HepG2 (cell line): ENCODE results near the gene ILKAP. TPM values are rescaled to one million over a fixed set of nuclear protein-coding genes. Genes with fewer than 3 reads are reported as not detected.
A peak's percentile ranks its signal among the peaks of the same experiment; 100 is the strongest.

ENCODE experiments used
- ARNT2 ChIP-seq: sonication (generic); formaldehyde crosslinking; IDR thresholded peaks from 2 replicates; pipeline ENCODE4 v1.8.0; 2022; ENCODE audit warnings: mild to moderate bottlenecking, low read depth, missing genetic modification reagents, moderate library complexity
- ELF3 ChIP-seq: IDR thresholded peaks from 2 replicates; pipeline ENCODE4 v1.6.1; 2016; ENCODE audit warnings: missing genetic modification reagents, missing compliant biosample characterization
- FOXP1 ChIP-seq, 2 experiments: fragments of 450-650 bp in 1 of 2; IDR thresholded peaks; 2 replicates each; pipeline ENCODE4 v1.6.1; 2017 to 2018; ENCODE audit warnings: antibody characterized with exemption in 1 of 2
- HCFC1 ChIP-seq: fragments of 150-350 bp; IDR thresholded peaks from 2 replicates; pipeline ENCODE4 v1.6.1; 2014; ENCODE audit warnings: low read depth, low read length
- MNT ChIP-seq: fragments of 450-650 bp; IDR thresholded peaks from 2 replicates; pipeline ENCODE4 v1.6.1; 2016
- NRL ChIP-seq: sonication (generic); formaldehyde crosslinking; IDR thresholded peaks from 2 replicates; pipeline ENCODE4 v1.5.0; 2020; ENCODE audit warnings: missing genetic modification reagents, mild to moderate bottlenecking, moderate library complexity, borderline replicate concordance
- PATZ1 ChIP-seq: sonication (generic); formaldehyde crosslinking; IDR thresholded peaks from 2 replicates; pipeline ENCODE4 v1.4.0; 2020; ENCODE audit warnings: missing genetic modification reagents
- PTBP1 ChIP-seq: fragments of 200-400 bp; formaldehyde crosslinking; IDR thresholded peaks from 2 replicates; pipeline ENCODE4 v1.6.1; 2018; ENCODE audit warnings: low read length, low read depth; ENCODE audit not compliant: poor library complexity, severe bottlenecking
- REL ChIP-seq: sonication (generic); formaldehyde crosslinking; conservative IDR thresholded peaks from 2 replicates; pipeline ENCODE4 v1.8.0; 2022; ENCODE audit warnings: mild to moderate bottlenecking, missing genetic modification reagents, moderate library complexity
- RELA ChIP-seq: sonication (generic); formaldehyde crosslinking; IDR thresholded peaks from 2 replicates; pipeline ENCODE4 v1.4.0; 2020; ENCODE audit warnings: missing genetic modification reagents
- SP5 ChIP-seq: IDR thresholded peaks from 2 replicates; pipeline ENCODE4 v1.6.1; 2016; ENCODE audit warnings: low read depth, borderline replicate concordance
- STAG1 ChIP-seq: sonication (generic); formaldehyde crosslinking; IDR thresholded peaks from 2 replicates; pipeline ENCODE4 v1.4.0; 2020; ENCODE audit warnings: missing genetic modification reagents
- TMF1 ChIP-seq: sonication (generic); formaldehyde crosslinking; IDR thresholded peaks from 2 replicates; pipeline ENCODE4 v1.8.1; 2022; ENCODE audit warnings: low read depth, missing genetic modification reagents
- XRCC5 ChIP-seq: fragments of 200-400 bp; formaldehyde crosslinking; optimal IDR thresholded peaks from 2 replicates; pipeline ENCODE3; 2017; ENCODE audit warnings: mild to moderate bottlenecking, low read length
- ZNF251 ChIP-seq: sonication (generic); formaldehyde crosslinking; IDR thresholded peaks from 2 replicates; pipeline ENCODE4 v1.9.0; 2021; ENCODE audit warnings: mild to moderate bottlenecking, missing genetic modification reagents
- ZNF253 ChIP-seq: sonication (generic); formaldehyde crosslinking; IDR thresholded peaks from 2 replicates; pipeline ENCODE4 v1.8.0; 2022; ENCODE audit warnings: mild to moderate bottlenecking, missing genetic modification reagents, borderline replicate concordance
- ZNF256 ChIP-seq: sonication (generic); formaldehyde crosslinking; conservative IDR thresholded peaks from 2 replicates; pipeline ENCODE4 v1.4.0; 2020; ENCODE audit warnings: missing genetic modification reagents
- ZNF274 ChIP-seq: sonication (generic); formaldehyde crosslinking; IDR thresholded peaks from 2 replicates; pipeline ENCODE4 v1.5.1; 2020; ENCODE audit warnings: mild to moderate bottlenecking, missing genetic modification reagents
- ZNF343 ChIP-seq: sonication (generic); formaldehyde crosslinking; IDR thresholded peaks from 2 replicates; pipeline ENCODE4 v1.4.0; 2020; ENCODE audit warnings: mild to moderate bottlenecking, missing genetic modification reagents
- ZNF383 ChIP-seq: sonication (generic); formaldehyde crosslinking; IDR thresholded peaks from 2 replicates; pipeline ENCODE4 v1.4.0; 2020; ENCODE audit warnings: missing genetic modification reagents, mild to moderate bottlenecking, borderline replicate concordance
- ZNF513 ChIP-seq: sonication (generic); formaldehyde crosslinking; conservative IDR thresholded peaks from 2 replicates; pipeline ENCODE4 v1.5.0; 2020; ENCODE audit warnings: missing genetic modification reagents
- ZNF766 ChIP-seq: sonication (generic); formaldehyde crosslinking; IDR thresholded peaks from 2 replicates; pipeline ENCODE4 v1.5.0; 2020; ENCODE audit warnings: missing genetic modification reagents, borderline replicate concordance
- polyA plus RNA-seq, 8 experiments: library from polyadenylated mRNA; depleted of rRNA in 3 of 8; stranded (reverse) in 7 of 8; unstranded in 1 of 8; fragments of >200 nt; fragmentation: Illumina TruSeq in 4 of 8; extraction: Trizol in 4 of 8; gene quantifications; 2 replicates each; pipeline versions ENCODE4 v1.2.1 to v1.2.3, GENCODE V29; 2011 to 2016; ENCODE audit warnings: low read depth in 4 of 8, missing spikeins in 1 of 8, mixed read lengths in 1 of 8; ENCODE audit not compliant: insufficient read depth in 1 of 8
- total RNA-seq, 5 experiments: library from RNA; depleted of rRNA; stranded (reverse); fragments of >200 nt; fragmentation: Illumina TruSeq; extraction: Trizol; gene quantifications; 2 replicates each; pipeline ENCODE4 v1.2.3, GENCODE V29; 2016; ENCODE audit warnings: low read depth in 1 of 5
- TF ChIP-seq, protein P1 (sequence below): sonication (generic); formaldehyde crosslinking; IDR thresholded peaks from 2 replicates; pipeline ENCODE4 v1.5.0; 2020; ENCODE audit warnings: mild to moderate bottlenecking, missing genetic modification reagents

ILKAP gene
- total and polyA plus RNA-seq, 2 of the 13 experiments (the other 11 are each of a cell fraction or from before 2014, with no cell fraction given), result 29.6 to 33.1 TPM

DNA sequence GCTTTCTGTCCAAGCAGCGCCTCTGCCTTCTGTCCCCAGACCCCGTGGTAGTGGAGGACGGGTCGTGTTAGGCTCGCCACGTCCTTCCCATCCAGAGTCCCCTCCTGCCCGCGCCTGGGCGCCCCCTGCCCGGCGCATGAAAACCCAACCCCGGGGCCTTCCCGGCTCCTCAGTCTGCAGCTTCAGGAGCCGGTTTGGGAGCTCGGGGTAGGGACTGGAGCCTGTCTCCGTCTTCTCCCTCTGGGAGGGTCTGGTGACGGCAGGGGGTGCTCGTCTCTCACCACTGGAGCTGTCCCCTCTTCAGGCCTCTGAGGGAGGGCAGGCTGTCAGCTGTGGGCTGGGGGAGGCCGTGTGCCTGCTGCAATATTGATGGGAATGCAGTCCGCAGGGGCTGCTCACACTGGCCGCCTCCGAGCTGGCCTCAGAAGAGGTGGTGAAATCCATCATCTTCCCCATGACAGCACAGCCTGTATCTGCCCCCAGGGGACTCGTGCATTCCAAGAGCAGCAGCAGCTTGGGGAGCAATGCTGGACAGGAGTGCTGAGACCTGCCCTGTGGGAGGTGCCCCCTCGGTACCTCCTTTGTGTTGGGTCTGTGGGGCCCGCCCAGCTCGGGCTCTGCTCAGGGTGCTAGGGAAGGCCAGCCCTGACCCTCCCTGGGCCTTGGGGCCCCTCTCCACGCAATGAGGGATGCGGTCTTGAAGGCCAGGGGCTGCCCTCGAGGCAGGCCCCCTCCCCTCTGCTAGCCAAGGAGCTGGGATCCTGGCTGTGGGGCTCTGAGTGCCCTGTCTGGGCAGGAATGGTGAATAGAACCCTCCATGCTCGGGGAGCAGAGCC is 82.8 kb downstream of the ILKAP start (continued):
- no peak for TF ChIP-seq ZNF513 (CRISPR knock-in tag)
- no peak for TF ChIP-seq ZNF766
- 0 out of 2 replicates have a peak, but pooled peaks have one; percentile 52 for TF ChIP-seq ARNT2 (CRISPR knock-in tag)
- no peak for TF ChIP-seq PTBP1
- TF ChIP-seq TMF1 (CRISPR knock-in tag), result no peak
- TF ChIP-seq NRL (CRISPR knock-in tag), result no peak
- peak; percentile 80 for TF ChIP-seq STAG1 (CRISPR knock-in tag)
- TF ChIP-seq, protein P1, sequence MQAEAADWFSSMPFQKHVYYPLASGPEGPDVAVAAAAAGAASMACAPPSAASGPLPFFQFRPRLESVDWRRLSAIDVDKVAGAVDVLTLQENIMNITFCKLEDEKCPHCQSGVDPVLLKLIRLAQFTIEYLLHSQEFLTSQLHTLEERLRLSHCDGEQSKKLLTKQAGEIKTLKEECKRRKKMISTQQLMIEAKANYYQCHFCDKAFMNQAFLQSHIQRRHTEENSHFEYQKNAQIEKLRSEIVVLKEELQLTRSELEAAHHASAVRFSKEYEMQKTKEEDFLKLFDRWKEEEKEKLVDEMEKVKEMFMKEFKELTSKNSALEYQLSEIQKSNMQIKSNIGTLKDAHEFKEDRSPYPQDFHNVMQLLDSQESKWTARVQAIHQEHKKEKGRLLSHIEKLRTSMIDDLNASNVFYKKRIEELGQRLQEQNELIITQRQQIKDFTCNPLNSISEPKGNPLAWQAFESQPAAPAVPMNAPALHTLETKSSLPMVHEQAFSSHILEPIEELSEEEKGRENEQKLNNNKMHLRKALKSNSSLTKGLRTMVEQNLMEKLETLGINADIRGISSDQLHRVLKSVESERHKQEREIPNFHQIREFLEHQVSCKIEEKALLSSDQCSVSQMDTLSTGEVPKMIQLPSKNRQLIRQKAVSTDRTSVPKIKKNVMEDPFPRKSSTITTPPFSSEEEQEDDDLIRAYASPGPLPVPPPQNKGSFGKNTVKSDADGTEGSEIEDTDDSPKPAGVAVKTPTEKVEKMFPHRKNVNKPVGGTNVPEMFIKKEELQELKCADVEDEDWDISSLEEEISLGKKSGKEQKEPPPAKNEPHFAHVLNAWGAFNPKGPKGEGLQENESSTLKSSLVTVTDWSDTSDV (CRISPR knock-in tag), result no peak
- TF ChIP-seq ZNF256 (CRISPR knock-in tag), result no peak
- TF ChIP-seq ZNF253 (CRISPR knock-in tag), result no peak
- no peak for TF ChIP-seq MNT
- peak; percentile 69 for TF ChIP-seq XRCC5
- no peak for TF ChIP-seq FOXP1 (IDR thresholded peaks at IDR 0.05)
- no peak for TF ChIP-seq FOXP1 (CRISPR knock-in tag; IDR thresholded peaks at IDR 0.05)
- no peak for TF ChIP-seq ZNF383 (CRISPR knock-in tag)
- no peak for TF ChIP-seq RELA (CRISPR knock-in tag)
- TF ChIP-seq ELF3 (CRISPR knock-in tag), result no peak
- no peak for TF ChIP-seq ZNF274 (CRISPR knock-in tag)
- TF ChIP-seq PATZ1 (CRISPR knock-in tag), result no peak
- no peak for TF ChIP-seq REL (CRISPR knock-in tag)
- no peak for TF ChIP-seq SP5
- TF ChIP-seq ZNF343 (CRISPR knock-in tag), result no peak
- no peak for TF ChIP-seq ZNF251 (CRISPR knock-in tag)
- TF ChIP-seq HCFC1, result no peak
